T-helper 1 cell treated with Interleukin-12 subunit alpha and Interleukin-12 subunit beta and Interleukin-4 antibody, amounts not matched to agents 30 ng/mL and 1 ng/mL, for 36 hours (primary cell): Measurements from ENCODE around the gene XNDC1N. TPM values are rescaled to one million over a fixed set of nuclear protein-coding genes. Genes with fewer than 3 reads are reported as not detected.

ENCODE experiments used
- total RNA-seq: library from RNA; stranded (reverse); gene quantifications from 2 replicates; pipeline ENCODE4 v1.2.3, GENCODE V29; 2022

Gene XNDC1N
- total RNA-seq, 1 donor from 2014 or later: 21.5 TPM

Other genes starting within 250 kb of the XNDC1N start
- not detected in 2 replicates for gene DEFB108B, start 95.4 kb downstream of the XNDC1N start, total RNA-seq
- not detected in 2 replicates for gene DEFB131B, start 50.1 kb downstream of the XNDC1N start, total RNA-seq
- gene RNF121, start 452 bp upstream of the XNDC1N start, total RNA-seq: 37.3 and 41.2 TPM in 2 replicates
- gene IL18BP, start 70.3 kb upstream of the XNDC1N start, total RNA-seq: 19.2 and 22.8 TPM in 2 replicates
- 181 and 183 TPM in 2 replicates for gene NUMA1, start 151.9 kb upstream of the XNDC1N start, total RNA-seq
- gene LRRC51, start 152.3 kb upstream of the XNDC1N start, total RNA-seq: 6.2 and 6.7 TPM in 2 replicates
- gene LAMTOR1, start 174.7 kb upstream of the XNDC1N start, total RNA-seq: 81.5 and 82.6 TPM in 2 replicates
- gene TOMT, start 177.3 kb upstream of the XNDC1N start, total RNA-seq: not detected in 2 replicates
- 46.0 and 53.8 TPM in 2 replicates for gene ANAPC15, start 184.1 kb upstream of the XNDC1N start, total RNA-seq
- not detected in 2 replicates for gene FOLR3, start 207.1 kb upstream of the XNDC1N start, total RNA-seq